Fibroblast of skin of left quadriceps (primary cell): ENCODE data around the gene PRKACG.
"Not testable (repeated sequence)": the region's sequence is repeated elsewhere in the genome, so short reads cannot be mapped to it uniquely, and the experiment has no call there.

Source experiments
- DNase-seq, 2 experiments: peaks; one replicate each; pipeline ENCODE4 v3.0.0-alpha.2; 2013; ENCODE audit warnings: low read depth in 2 of 2

Gene PRKACG

DNA sequence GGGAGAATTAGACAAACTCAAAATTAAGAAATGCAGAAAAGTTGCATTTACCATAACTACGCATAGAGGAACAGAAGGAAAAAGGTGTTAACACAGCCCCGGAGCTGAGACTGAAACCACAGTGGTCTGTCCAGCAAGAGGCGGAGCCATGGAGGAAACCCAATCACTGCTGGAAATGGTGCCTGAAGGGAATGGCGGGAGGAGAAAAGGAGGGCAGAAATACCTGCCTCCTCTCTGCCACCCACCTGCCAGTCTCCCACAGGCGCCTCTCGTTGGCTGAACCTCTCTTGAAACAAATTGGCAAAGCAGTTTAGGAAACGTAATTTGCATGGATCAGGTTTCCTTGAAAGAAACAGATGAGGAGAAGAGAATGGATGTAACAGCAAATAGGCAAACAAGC lies 9.7 kb upstream of the PRKACG start:
- DNase-seq, result no peak

GRCh38 chr9:69020301-69021145 lies 6.6 kb upstream of the PRKACG start:
- DNase-seq, result no peak

DNA sequence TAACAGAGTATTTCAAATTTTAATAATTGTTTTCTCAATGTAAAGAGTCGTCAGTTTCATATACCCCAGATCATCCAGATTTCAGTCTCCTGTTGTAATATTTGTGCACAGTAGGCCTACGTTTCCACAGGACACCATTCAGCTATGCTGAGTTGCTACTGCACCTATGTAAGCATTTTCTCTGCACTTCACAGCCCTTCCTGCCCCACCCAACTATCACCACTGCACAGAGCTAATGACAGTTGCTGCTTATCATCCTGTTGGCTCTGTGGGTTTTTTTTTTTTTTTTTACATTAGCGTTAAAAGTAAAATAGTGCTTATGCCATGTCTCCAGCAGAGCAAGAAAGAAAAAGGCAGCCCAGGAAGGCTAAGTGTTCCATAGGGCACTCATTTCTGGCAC lies 5.9 kb upstream of the PRKACG start:
- no peak for DNase-seq

DNA sequence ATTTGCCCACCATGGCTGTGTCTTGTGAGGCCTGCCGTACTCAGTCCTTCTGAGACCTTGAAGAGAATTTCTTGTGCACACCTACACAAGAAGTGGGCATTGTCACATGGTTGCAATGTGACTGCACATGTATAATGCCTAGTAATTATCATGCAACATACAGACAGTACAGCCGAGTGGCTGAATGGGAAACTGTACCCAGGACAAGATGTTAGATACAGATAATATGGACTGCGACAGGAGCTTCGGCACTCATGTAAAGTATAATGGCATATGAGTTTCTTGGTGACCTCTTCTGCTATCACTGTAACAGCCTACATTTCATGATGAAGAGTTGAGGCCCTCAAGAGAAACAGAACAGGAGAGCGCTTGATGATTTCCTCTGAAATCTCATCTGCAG lies 4.8 kb upstream of the PRKACG start:
- no peak for DNase-seq

GRCh38 chr9:69016191-69017096 lies 2.5 kb upstream of the PRKACG start:
- DNase-seq, result no peak

- DNase-seq, result no peak
Observed at GRCh38 chr9:69013382-69013727, 558 bp downstream of the PRKACG start.

DNA sequence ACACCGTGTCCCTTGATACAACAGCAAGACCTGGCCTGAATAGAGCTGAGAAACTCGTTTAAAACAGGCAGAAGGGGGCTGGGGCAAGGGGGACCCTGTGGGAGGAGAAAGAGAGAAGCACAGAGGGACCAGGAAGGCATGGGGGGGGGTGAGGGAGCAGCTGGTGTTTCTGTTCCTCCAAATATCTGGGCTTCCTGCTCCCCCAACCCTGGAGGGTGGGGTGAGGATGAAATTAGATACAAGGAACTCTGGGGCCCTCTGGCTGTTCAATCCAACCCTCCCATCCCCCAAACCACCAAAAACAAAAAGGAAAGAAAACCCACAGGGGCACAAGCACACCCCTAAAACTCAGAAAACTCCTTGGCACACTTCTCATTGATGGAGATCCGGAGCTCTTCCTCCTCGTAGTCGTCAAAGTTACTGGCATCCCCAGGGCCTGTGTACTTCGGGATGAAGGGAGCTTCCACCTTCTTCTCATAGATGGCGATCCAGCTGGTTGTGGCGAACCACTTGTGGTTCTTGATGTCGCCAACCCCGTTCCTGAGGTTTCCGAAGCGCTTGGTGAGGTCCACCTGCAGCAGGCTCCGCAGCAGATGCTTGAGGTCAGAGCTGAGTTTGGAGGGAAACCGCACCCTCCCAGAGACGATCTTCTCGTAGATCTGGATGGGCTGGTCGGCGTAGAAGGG lies 1.1 kb downstream of the PRKACG start:
- no peak for DNase-seq

DNA sequence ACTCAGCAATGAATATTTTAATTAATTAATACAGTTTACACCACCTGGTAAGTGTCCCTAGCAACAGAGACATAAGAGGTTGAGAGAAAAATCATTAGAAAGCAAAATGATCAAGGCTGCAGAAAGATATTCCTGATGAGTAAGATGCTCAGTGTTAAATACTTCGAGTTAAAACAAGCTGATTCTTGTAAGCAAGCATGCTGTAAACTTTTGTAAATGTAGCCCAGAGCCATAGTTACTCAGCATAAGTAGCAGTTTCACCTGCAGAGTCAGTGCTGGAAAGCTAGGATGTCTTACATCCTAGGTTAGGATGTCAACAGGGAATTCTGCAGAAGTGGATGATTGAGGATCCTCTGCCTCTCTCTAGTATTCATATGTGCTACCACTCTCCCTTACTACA lies 4.2 kb downstream of the PRKACG start:
- no peak for DNase-seq

DNA sequence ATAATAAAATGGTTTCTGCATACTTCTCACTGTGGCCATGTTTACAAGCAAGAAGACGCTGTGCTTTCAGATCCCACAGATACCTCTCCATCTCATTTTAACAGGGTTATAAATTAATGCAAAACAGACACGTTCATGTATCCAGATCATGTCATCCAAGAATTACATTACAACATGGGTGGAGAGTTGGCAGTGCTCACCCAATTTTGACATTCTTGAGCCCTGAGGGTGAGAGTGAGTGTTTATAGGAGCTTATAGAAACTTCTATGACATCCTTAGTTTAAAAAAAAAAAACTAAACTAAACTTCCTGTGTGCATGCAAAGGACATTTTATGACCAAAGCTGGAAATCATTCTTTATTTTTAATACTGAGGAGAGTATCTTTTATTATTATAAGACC lies 9.1 kb downstream of the PRKACG start:
- DNase-seq, result peak in 1 of 2 experiments; percentile 3

DNA sequence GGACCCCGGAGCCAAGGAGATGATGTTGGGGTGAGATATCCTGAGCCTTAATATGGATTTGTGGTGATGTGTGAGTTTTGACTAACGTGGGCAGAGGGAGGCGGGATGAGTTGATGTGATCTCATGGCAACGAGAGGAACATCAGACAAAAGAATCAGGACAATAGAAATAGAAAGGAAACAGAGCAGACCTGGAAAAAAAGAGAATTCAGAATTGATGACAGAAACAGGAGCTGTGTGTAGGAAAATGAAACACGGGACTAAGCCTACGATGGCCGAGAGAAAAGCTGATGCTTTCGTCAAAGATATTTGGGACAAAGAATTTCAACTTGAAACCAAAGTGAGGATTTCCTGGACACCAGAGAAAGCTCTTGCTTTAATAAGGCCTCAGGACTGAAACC lies 10.9 kb downstream of the PRKACG start:
- DNase-seq, result no peak

DNA sequence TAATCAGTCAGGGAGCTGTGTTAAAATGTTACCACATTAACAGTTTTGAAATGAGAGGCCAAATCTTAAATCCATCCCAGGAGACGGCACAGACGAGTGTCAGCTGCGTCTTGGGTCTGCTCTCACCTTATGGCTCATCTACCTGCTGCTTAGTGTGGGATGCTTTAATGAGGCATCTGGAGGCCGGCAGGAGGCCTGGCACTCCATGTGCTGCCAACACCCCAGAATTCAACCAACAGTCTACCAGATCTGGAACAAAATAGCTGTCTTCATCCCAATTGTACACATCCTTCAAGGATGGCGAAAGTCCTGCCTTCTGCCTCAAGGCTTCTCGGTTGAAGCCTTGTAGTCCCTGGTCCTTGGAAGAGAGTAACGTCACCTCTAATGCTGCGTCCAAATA lies 12.0 kb downstream of the PRKACG start:
- no peak for DNase-seq

DNA sequence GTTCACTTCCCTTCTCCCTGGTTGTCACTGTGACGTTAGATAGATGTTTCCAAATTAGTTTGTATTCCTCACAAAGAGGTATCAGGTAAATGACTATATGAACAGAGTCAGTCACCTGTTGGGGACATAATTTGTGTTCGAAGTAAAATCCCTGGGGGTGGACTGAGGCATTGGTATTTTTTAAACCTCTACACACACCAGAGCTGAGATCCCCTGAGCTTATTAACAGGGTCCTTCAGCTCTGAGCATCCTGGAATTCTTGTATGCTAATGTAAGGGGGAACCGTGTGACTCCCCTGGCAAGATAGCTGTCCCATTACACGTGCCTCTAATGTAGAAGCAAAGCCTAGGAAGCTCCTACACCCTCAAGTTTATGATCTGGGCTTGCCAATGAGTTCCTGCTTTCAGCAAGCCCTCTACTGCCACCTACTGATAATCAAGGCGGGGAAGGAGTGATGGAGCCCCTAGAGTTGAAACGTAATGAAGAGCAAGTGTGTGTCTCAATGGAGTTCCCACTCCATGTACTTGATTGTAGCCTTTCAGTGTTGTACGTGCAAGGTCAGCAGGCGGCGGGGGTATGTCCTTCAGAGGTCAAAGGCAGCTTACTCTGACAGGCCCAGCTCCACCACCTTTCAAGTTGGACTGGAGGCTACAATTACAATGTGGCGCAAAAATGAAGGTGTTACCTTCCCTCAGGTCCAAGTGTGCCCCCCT lies 14.4 kb downstream of the PRKACG start:
- DNase-seq, result peak; percentile 20 to 25

- no peak for DNase-seq
Observed at GRCh38 chr9:68998812-68999211, 15.1 kb downstream of the PRKACG start.

- DNase-seq, result no peak
Observed at GRCh38 chr9:68998385-68998784, 15.5 kb downstream of the PRKACG start.

- no peak for DNase-seq
Observed at GRCh38 chr9:68997666-68998065, 16.2 kb downstream of the PRKACG start.

- DNase-seq, result no peak
Observed at GRCh38 chr9:68996462-68996861, 17.5 kb downstream of the PRKACG start.

- no peak for DNase-seq
Observed at GRCh38 chr9:68995776-68996175, 18.1 kb downstream of the PRKACG start.

DNA sequence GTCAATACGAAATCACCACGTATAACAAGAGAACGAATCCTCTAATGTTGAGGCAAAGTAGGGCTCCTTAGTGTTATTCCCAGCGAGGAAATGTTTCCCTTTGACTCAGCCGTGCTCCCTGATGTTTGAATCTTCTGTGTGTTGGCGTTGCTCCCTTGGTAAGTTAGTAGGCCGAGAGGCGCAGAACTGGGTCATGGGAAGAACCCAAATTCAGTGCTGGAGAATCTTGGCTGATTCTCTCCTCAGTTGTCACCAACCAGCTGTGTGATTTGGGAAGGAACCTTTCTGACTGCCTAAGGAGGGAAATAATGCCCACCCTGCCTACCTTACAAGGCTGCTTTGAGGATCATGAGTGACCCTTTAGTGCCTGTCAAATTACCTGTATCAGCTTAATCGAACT lies 22.5 kb downstream of the PRKACG start:
- no peak for DNase-seq

- not testable (repeated sequence) for DNase-seq
Observed at GRCh38 chr9:68986949-68987348, 27.0 kb downstream of the PRKACG start.

DNA sequence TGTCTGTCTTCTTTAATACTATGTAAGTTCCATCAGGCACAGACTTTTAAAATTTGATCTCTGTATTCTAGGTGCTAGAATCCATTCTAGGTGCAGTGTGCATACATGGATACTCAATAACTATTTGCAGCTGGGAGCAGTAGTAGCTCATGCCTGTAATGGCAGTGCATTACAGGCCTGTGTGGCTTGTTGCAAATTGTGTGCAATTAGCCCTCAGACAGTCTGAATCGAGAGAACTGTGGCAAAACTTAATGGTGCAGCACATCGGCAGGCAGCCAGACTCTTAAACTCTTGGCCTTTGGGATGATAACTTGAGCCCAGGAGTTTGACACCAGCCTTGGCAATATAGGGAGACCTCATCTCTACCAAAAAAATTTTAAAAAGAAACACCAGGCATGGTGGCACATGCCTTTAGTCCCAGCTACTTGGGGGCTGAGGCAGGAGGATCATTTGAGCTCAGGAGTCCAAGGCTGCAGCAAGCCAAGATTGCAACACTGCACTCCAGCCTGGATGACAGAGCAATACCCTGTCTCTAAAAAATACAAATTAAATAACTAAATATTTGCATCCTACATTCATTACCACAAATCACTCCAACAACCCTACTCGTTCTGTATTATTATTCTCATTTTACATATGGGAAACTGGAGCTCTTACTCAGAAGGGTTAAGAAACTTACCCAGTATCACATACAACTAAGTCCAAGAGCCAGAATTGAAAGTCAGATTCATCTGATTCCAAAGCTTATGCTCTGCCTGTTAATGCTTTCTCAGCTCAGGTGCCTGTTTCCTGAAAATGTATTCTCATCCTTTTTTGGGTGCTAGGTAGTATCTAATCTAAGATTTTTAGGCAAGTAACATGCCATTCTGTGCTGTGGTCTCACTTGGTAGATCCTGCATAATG lies 30.1 kb downstream of the PRKACG start:
- DNase-seq, result no peak

- DNase-seq, result no peak
Observed at GRCh38 chr9:68983008-68983411, 30.9 kb downstream of the PRKACG start.
